ENCODE results near the gene EMSY.
"Not testable (repeated sequence)": the region's sequence is repeated elsewhere in the genome, so short reads cannot be mapped to it uniquely, and the experiment has no call there.

EMSY gene

DNA sequence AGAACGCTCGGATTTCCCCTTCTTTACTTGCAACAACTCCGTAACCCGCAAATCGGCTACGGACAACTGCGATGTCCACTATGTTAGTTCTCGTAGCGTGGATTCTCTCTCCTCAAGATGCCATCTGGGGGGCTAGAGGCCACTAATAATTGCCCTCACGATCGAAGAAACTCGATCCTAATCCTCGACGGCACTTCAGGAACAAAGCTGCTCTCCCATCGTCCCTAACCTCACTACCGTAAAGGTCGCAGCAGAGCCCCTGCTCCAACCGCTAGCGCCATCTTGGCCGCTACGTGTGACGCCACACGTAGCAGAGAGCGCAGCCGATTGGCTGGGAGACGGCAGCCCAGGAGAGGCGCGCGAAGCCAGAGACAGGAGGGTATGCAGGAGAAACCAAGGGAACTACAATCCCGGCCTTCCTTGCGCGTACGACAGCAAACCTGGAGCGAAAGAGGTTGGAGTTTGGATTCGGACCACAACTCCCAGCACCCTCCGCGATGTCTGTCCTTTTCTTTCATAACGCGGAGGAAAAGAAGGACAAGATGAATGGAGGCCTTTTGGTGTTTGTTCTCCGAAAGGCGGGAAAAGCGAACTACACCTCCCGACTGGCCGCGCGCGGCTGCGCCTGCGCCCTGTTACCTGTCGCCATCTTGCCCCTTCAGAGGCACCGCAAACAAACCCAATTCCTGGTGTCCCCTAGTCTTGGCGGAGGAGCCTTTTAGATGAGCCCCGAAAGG lies at the start of gene EMSY:
TSS of gene EMSY (plus strand) at position 635 of the 737 bp plus-strand sequence. CDS start 1,921 bp downstream, outside the sequence.
- peak; percentile 89 for DNase-seq (ENCODE audit: low read depth in 2 of 2)

DNA sequence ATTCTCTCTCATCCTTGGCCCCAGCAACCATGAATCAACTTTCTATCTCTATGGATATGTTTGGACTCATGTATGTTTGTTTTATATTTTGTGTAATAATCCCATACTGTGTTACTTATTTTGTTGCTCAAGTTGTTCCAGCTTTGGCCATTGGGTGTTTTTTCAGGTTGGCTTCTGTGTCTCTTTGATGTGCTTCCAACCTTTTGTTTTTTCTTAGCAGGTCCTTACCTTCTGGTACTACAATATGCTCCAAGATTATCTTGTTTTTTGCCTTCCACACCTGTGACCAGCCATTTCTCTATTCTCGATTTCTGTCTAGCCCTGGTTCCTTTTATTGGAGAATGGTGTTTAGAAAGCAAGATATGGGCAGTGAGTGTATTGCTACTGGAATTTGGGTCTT lies 49.5 kb upstream of the EMSY start:
- no peak for DNase-seq (ENCODE audit: low read depth in 2 of 2)

- no peak for DNase-seq (ENCODE audit: low read depth in 2 of 2)
Observed at GRCh38 chr11:76397383-76397782, 47.4 kb upstream of the EMSY start.

GRCh38 chr11:76400967-76401366 lies 43.9 kb upstream of the EMSY start:
- no peak for DNase-seq (ENCODE audit: low read depth in 2 of 2)

DNA sequence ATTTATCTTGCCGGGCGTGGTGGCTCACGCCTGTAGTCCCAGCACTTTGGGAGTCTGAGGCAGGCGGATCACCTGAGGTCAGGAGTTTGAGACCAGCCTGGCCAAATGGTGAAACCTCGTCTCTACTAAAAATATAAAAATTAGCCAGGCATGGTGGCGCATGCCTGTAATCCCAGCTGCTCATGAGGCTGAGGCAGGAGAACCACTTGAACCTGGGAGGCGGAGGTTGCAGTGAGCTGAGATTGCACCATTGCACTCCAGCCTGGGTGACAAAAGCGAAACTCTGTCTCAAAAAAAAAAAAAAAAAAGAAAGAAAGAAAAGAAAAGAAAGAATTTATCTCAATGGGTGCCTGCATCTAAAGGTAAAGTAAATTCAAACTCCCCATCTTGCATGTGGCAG lies 43.3 kb upstream of the EMSY start:
- not testable (repeated sequence) for DNase-seq (ENCODE audit: low read depth in 2 of 2)

GRCh38 chr11:76406359-76406758 lies 38.5 kb upstream of the EMSY start:
- DNase-seq (ENCODE audit: low read depth in 2 of 2), result no peak

GRCh38 chr11:76408171-76408965 lies 36.5 kb upstream of the EMSY start:
- DNase-seq (ENCODE audit: low read depth in 2 of 2), result no peak

DNA sequence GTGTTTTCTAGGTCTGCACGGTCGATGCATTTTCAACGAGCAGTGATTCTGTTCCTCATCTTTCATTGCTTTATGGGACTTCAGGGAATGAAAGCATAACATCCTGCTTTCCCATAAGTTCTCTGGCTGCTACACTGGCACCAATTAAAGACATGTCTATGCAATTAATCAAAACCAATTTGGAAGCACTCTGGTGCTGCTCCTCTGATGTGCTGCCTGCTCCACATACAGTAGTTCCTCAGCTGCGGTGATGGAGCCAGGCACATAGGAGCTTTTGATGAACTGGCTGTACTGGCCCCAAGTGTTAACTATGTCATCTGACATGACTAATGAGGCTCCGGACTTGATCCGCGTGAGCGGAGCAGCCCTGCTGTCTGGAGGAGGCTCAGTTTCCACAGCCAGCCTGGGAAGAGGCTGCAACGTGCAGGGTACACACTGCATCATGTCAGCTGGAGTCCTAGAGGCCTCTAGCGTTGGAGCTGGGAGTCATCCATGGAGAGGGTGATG lies 33.9 kb upstream of the EMSY start:
- no peak for DNase-seq (ENCODE audit: low read depth in 2 of 2)

DNA sequence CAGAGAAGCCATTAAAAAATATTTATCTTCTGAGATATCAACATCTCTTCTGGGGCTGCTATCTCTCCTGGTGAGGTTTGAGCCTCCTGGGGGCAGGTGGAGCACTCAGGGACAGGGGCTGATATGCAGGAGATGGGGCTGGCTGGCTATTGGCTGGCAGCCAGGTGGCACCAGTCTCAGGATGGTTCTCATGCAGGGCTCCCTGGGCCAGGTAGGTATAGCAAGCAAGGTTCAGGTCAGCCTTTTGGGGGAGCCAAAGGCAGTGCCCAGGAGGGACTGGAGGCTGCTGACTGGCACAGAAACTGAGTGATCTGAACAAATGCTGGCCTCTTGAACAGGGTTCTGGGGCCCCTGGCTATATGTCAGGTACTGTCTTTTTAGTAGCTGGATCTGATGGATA lies 29.7 kb upstream of the EMSY start:
- no peak for DNase-seq (ENCODE audit: low read depth in 2 of 2)

DNA sequence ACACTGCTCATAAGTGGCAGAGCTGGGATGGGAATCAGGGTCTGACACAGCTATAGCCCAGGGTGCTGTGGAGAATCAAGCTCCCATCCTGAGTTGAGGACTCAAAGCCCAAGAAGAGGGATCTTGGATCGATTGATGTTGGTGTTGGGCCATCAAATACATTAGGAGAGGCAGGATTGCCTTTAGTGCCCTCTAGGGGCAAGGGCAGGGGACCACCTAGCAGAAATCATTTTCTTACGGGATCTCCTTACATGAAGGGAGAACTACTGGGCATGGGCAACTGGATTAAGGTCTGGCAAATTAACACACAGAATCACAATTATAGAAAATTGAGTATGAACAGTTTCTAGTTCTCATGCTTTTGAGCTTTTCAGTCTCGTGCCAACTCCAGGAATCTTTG lies 24.9 kb upstream of the EMSY start:
- DNase-seq (ENCODE audit: low read depth in 2 of 2), result no peak

GRCh38 chr11:76424379-76424778 lies 20.4 kb upstream of the EMSY start:
- DNase-seq (ENCODE audit: low read depth in 2 of 2), result peak in 1 of 2 donors; percentile 13

GRCh38 chr11:76424891-76425290 lies 19.9 kb upstream of the EMSY start:
- no peak for DNase-seq (ENCODE audit: low read depth in 2 of 2)

DNA sequence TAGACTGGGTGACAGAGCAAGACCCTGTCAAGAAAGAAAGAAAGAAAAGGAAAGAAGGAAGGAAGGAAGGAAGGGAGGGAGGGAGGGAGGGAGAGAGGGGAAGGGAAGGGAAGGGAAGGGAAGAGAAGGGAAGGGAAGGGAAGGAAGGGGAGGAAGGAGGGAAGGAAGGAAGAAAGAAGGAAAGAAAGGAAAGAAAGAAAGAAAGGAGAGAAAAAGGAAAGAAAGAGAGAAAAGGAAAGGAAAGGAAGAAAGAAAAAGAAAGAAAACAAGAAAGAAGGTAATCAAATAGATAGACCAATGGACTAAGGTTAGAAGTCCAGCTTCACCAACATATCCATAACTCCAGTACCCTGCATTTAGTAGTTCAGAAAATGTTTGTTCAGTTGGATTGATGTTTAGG lies 18.2 kb upstream of the EMSY start:
- no peak for DNase-seq (ENCODE audit: low read depth in 2 of 2)

DNA sequence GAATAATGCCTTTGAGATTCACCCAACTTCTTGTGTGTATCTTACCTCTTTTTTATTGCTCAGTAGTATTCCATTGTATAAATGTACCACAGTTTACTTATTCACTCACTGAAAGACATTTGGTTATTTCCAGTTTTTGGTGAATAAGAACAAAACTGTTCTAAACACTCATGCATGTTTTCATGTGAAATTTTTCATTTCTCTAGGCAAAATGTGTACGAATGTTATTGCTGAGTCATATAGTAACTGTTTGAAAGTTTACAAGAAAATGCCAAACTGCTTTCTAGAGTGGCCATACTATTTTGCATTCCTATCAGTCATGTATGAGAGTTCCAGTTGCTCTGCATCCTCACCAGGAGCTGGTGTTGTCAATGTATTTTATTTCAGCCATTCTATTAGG lies 8.8 kb upstream of the EMSY start:
- no peak for DNase-seq (ENCODE audit: low read depth in 2 of 2)

GRCh38 chr11:76443268-76443980 lies 1.4 kb upstream of the EMSY start:
- no peak for DNase-seq (ENCODE audit: low read depth in 2 of 2)

GRCh38 chr11:76444065-76444383 lies 794 bp upstream of the EMSY start:
- DNase-seq (ENCODE audit: low read depth in 2 of 2), result no peak

GRCh38 chr11:76445121-76446084 lies 585 bp downstream of the EMSY start:
- peak; percentile 42 to 45 for DNase-seq (ENCODE audit: low read depth in 2 of 2)

- DNase-seq (ENCODE audit: low read depth in 2 of 2), result no peak
Observed at GRCh38 chr11:76448506-76448905, 3.7 kb downstream of the EMSY start.

DNA sequence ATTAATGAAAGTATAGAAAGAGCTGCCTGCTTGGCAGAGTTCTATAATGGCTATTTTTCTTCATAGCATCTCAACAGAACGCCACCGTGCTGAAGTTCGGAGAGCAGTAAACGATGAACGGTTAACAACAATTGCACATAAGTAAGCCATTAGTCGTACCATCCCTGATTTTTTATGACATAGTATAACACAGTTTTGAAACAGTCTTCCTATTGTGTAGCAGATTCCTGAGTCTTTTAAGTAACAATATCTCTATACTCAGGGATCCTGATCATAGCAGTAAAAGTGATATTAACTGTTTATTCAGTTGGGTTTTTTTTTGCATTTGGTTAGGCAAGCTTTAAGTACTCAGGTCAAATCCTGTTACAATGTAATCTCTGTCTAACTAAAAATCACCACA lies 8.4 kb downstream of the EMSY start:
- no peak for DNase-seq (ENCODE audit: low read depth in 2 of 2)

- no peak for DNase-seq (ENCODE audit: low read depth in 2 of 2)
Observed at GRCh38 chr11:76455331-76455730, 10.5 kb downstream of the EMSY start.

DNA sequence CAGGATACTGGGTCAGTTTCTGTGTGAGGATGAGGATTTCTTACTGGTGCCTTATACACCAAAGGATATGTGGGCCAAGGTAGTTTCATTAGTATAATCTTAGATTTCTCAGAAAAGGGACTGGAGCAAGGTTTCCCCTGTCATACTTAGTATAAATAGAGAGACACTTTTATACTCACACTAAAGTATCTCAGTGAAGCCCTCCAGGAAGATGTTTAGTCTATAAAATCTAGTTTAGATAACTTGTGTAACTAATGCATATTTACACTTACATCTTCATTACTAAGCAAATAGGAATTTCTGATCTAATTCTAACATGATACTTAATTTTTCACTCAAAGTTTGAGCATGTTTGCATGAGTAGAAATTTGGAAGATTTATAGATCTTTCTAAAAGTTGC lies 11.1 kb downstream of the EMSY start:
- DNase-seq (ENCODE audit: low read depth in 2 of 2), result no peak
